AG20443 (cell line): Measurements from ENCODE around the gene SNN.
A peak's percentile ranks its signal among the peaks of the same experiment; 100 is the strongest.

Experiments used
- DNase-seq: peaks from one replicate; pipeline ENCODE4 v3.0.0; 2012; ENCODE audit warnings: low spot score, mixed read lengths

SNN gene

DNA sequence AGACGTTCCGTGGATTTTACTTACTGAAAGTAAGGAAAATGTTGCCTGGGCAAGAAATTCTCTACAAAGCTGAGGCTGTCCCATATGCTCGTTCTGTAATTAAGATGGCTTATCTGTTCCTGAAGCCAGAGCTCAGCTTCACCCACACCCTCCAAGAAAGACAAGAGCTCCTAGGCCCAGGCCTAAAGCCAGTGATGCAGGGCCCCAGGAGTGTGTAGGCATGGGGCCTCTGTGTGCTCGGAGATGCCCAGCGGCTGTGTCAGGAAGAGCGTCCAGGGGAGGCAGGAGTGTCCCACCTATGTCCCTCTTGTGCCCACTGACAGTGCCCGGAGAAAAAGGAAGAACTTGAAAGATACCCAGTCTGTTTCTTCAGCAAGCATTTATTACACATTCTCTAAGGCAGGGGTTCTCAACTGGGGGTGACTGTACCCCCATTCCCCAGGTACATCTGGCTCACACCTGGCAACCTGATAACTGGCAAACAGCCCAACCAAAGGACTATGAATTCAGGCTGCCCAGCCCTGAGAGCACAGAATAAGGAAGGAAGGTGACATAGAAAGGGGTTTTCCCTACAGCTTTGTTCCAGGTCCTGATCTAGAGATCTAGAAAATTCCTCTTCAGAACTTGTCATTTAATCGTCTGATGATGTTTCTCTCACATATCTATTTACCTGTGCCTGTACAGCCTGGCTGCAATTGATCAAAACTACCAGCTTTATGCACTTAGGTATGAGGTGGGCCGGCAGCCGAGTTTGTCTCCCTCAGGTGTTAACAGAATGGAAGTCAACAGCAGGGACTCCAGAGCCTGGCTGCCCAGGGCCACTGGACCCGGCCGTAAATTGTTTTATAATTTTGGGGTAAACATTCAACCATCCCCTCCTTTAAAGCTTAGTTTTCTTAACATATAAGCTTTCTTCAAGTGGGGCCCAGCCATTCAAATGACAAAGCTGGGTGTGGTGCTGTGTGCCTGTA, 12.0 kb downstream of the SNN start:
- DNase-seq, result no peak

- DNase-seq, result no peak
Measured at GRCh38 chr16:11681556-11681955, 13.3 kb downstream of the SNN start.

DNA sequence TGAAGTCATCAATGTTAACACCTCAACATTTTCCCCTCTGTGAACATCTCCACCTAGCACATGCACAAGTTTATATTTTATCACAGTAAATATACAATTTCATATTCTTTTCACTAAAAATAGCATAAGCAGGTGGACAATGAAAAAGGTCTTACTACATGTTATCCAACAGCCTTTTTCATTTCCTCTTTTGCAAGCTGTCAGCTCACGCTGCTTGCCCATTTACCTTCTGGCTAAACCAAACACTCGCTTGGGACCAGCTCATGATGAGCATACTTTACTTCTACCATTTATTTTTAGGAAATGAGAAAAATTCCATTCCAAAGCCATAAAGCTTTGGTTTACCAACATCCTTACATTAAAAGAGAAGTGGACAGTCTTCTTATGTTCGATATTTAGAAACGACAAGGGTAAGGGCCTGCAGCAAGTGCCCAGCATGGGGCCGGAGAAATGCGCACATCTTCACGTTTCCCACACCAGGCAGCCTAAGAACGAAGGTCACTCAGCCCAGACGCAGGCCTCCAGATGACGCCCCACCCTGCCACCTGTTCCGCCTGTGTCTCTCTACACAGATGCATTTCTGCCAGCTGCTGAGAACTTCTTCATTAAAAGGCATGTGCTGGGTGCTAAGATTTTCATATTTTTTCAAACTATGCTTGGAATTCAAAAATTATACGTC, 13.9 kb downstream of the SNN start:
- no peak for DNase-seq

GRCh38 chr16:11682655-11683096, 14.4 kb downstream of the SNN start:
- peak; percentile 85 for DNase-seq

GRCh38 chr16:11683145-11683544, 14.9 kb downstream of the SNN start:
- no peak for DNase-seq

- DNase-seq, result no peak
Measured at GRCh38 chr16:11684231-11685025, 16.2 kb downstream of the SNN start.

GRCh38 chr16:11685844-11686618, 17.8 kb downstream of the SNN start:
- no peak for DNase-seq

DNA sequence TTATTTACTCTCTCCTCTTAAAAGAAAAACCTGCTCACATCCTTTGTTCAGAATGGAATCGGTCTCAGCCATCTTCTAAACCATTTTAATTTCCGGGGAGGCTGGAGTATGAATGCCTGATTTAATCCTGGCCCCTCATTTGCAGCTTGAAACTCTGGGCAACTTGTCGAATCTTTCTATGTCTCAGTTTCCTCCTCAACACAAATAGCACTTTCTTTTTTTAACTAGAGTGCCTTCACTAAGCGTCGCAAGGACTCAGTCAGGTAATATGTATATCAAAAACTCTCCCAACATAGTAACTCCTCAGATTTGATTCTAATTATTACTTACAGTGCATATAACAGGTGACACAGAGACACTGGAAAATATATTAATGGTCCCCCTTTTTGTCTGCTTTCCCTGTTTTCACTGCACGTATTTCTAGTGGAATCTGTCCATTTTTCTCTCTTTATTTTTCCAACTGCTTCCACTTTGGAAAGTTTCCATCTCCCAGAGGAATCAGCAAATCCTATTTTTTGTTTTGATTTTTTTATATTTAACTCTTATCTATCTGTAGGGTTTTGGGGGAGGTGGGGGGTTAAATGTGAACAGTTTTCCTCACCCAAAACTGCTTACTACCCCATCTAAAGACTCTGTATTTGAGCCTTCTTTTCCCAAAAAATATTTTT, 18.6 kb downstream of the SNN start:
- no peak for DNase-seq

GRCh38 chr16:11687601-11688519, 19.6 kb downstream of the SNN start:
- DNase-seq, result no peak

DNA sequence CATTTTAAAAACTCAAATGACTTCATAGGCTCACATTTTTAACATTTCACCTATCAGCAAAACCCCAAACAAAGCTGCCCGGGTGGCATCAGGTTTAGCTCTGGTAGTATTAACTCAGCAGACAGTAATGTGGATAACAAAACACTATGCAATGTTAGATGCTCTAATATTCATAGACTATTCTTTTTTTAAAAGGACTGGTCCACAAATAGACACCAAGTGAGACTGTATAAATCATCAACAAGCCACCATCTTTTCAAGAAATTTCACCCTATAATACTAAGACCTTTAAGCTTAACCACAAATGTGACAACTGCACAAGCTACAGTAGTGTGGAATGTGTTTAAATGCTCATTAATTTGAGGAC, 20.2 kb downstream of the SNN start:
- DNase-seq, result no peak

DNA sequence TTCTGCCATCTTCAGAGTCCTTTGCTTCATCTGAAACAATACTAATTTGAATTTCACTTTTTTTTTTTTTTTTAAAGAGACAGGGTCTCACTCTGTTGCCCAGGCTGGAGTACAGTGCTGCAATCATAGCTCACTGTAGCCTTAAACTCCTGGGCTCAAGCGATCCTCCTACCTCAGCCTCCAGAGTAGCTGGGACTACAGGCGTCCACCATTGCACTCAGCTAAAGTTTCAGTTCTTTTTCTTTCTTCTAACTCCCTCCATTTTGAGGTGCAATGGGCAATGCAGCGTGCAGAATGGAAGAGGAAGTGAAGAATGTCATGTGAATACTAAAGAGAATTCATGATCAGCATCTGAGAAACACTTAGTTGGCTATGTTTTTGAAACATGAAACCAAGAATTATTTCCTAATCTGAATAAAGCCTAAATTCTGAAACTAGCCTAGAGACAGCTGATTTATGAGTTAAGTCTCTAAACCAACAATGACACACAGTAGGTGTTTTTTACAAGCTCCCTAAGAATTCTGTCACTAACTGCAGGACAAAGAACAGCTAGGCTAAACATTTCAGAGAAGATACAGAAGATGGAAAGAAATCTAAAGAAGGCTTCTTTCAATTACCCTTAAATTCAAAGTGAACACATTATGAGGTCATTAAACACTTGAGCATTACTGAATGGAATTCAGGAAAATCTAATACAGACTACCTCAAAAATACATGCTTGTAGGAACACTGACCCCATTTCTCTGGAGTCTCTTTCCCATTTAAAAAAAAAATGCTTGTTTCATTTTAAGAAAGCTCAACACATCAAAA, 21.0 kb downstream of the SNN start:
- no peak for DNase-seq

GRCh38 chr16:11691235-11691634, 23.0 kb downstream of the SNN start:
- DNase-seq, result no peak

- DNase-seq, result no peak
Measured at GRCh38 chr16:11691771-11692170, 23.5 kb downstream of the SNN start.

GRCh38 chr16:11692171-11692570, 23.9 kb downstream of the SNN start:
- DNase-seq, result no peak

DNA sequence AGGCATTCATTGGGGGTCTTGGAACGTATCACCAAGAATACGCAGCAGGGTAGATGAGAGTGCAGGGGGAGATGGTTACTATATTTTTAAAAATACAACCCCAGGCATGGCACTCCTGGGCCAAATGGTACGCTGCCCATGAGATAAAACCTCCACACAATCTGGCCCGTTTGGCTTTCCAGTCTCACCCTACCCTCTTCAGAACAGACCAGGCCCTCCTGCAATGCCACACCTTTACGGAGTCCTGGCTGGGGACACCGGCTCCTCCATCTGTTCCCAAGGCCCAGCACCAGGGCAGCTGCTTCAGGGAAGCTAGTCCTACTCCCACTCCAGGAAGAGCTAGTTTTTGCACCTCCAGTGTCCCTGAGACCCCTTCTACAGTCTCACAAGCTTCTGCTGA, 24.4 kb downstream of the SNN start:
- no peak for DNase-seq

GRCh38 chr16:11696266-11697012, 28.2 kb downstream of the SNN start:
- no peak for DNase-seq

DNA sequence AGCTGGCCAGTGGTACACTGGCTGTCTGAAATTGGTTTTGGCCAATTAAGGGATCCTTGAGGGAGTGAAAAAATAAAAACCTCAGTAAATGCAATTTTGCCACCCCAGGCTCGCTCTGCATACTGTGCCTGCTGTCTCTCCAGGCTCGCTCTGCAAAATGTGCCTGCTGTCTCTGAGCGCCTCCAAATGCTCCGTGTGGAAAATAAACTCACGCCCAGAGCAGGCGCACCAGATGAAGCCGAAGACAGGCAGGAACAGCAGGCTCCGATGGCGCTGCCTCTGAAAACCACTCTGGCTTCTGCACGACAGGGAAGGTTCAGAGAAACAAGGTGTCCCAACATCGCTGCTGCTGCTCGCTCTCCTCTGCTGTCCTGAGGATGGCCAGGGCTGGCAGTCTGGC, 29.1 kb downstream of the SNN start:
- DNase-seq, result no peak

DNA sequence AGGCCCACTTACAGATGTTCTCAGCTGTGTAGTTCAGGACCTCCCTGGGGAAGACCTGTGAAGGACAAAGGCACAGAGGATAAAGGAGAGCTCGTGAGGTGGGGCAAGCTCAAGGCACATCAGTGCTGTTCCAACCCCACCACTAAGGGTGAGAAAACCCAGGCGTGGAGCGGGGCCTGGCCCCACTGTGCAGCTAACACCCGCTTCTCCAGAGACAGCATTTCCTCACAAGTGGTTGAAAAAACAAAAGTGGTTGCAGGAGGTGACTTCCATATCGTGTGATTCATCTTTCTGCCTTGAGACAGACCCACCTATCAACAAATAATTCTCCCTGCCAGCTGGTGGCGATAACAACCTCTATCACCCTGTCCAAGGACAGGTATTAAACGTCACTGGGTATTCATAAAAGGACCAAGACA, 30.0 kb downstream of the SNN start:
- DNase-seq, result no peak
